Sciatic nerve (tissue), 2 donors: ENCODE results near the gene EGFLAM. TPM values are rescaled to one million over a fixed set of nuclear protein-coding genes. Genes with fewer than 3 reads are reported as not detected.

Experiments used
- ATAC-seq: fragments of 200-7000 bp; cut with Tn5 transposase; one replicate; pipeline ENCODE4 v1.9.1; 2020; ENCODE audit warnings: mild to moderate bottlenecking, moderate library complexity
- DNase-seq: peaks from one replicate; pipeline ENCODE4 v3.0.0-alpha.2; 2020; ENCODE audit warnings: low spot score
- intact Hi-C: fragments of 100-400 bp; cut with DNase I; formaldehyde crosslinking; loops from one replicate; pipeline ENCODE4 v1.14.2; 2022
- total RNA-seq: library from RNA; stranded (reverse); fragmentation: NEBNext Ultra II Directional; extraction: Animal tissue kit (Norgen Biotek cat#: 25700); gene quantifications from one replicate; pipeline ENCODE4 v1.2.1, GENCODE V29; 2021
- donor health status: DM: no; HTN: no; CAD: no.
- donor health status: DM: no; HTN: no; CAD: no.

Gene EGFLAM
- total RNA-seq, 1 donor from 2014 or later = 48.2 TPM

DNA sequence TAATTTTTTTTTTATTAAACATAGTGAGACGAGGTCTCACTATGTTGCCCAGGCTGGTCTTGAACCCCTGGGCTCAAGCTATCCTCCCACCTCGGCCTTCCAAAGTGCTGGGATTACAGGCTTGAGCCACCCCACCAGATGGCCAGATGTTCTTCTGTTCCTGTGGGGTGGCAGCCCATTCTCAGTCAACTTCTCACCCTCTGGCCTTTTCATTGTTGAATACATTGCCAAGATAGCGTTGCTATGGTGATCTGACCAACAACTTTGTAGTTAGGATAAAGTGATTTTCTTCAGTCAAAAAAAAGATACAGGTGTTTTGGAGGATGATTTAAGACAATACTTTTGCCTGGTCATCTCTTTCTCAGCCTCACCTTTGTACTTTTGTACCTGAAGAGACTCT, 109.1 kb downstream of the EGFLAM start:
- ATAC-seq (no peak), DNase-seq (no peak)
- intact Hi-C loops = no loop called here

DNA sequence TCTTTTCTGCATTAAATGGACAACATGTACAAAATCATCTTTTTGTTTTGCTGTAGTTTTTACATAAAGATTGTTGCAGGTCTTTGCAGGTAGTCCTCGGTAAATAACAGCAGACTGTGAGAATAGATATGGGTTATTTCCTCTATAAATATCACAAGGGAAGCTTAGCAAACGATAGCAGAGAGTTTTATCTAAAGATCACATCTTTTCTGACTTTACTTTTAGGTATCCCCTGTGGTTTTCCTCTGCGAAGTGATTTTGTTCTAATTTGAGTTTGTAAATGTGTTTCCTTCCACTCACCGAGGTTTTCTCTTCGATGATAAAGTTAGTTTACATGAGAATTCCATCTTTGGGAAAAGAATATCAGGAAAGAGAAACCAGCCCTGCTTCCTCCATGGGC, 109.6 kb downstream of the EGFLAM start:
- intact Hi-C loops = no loop called here
- ATAC-seq (no peak), DNase-seq (no peak)

GRCh38 chr5:38369692-38370091, 111.3 kb downstream of the EGFLAM start:
- intact Hi-C loops = no loop called here
- DNase-seq = no peak
- peak; percentile 50 for ATAC-seq

DNA sequence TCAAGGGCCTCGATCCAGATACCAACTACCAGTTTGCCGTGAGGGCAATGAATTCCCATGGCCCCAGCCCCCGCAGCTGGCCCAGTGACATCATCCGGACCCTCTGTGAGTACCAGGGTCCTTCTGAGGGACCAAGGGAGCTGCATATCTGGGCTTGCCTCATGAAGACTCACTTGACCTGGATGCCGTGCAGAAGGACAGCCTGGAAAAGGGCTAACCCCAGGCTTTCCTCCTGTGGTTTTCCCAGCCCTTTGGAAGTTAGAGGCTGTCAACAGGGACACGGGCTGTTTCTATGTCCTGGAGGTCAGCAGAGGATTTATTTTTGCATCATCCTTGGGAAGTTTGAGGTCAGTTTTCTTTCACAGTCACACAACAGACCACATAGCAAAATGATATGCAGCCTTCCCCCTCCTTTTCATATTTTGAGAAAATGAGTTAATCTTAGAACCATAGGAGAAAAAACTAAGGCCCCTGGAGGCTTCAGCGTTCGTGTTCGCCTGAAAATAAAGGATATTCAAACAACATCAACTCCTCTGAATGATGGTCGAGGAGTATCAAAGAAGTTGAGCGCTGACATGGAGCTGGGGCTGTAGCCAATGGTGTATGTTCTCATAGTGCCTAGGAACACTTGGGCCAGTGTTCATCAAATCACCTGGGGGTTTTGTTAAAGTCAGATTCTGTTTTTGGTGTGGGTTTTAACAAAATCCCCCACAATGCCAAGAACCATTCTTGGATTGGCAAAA, 112.2 kb downstream of the EGFLAM start:
- ATAC-seq (peak; percentile 76), DNase-seq (no peak)
- intact Hi-C loops = no loop called here

- DNase-seq = no peak
- ATAC-seq = no peak
- intact Hi-C loops = no loop called here
Measured at GRCh38 chr5:38371596-38371995, 113.2 kb downstream of the EGFLAM start.

GRCh38 chr5:38373743-38374142, 115.4 kb downstream of the EGFLAM start:
- DNase-seq (no peak), ATAC-seq (no peak)
- intact Hi-C loops = no loop called here

GRCh38 chr5:38375423-38375822, 117.1 kb downstream of the EGFLAM start:
- intact Hi-C loops = no loop called here
- ATAC-seq = no peak
- no peak for DNase-seq

- no peak for ATAC-seq
- intact Hi-C loops = no loop called here
- DNase-seq = no peak
Measured at GRCh38 chr5:38376404-38376803, 118.0 kb downstream of the EGFLAM start.

DNA sequence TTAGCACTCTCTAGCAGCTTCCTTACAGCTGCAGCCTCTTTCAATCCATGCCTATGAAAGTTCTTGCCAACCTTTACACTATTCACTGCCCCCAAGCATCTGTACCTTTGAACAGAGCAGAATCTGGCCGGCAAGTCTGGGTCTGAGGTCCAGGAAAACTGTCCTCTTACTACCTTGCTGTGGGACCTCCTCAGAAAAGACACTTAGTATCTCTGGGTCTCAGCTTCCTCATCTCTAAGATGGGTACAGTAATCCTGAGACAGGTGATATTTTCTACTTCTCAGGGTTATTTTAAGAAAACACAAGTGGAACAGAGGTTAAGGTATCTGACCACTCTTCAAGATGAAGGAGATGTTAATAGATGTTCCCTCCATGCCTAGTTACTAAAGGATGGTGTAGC, 120.2 kb downstream of the EGFLAM start:
- intact Hi-C loops = no loop called here
- DNase-seq (no peak), ATAC-seq (no peak)

DNA sequence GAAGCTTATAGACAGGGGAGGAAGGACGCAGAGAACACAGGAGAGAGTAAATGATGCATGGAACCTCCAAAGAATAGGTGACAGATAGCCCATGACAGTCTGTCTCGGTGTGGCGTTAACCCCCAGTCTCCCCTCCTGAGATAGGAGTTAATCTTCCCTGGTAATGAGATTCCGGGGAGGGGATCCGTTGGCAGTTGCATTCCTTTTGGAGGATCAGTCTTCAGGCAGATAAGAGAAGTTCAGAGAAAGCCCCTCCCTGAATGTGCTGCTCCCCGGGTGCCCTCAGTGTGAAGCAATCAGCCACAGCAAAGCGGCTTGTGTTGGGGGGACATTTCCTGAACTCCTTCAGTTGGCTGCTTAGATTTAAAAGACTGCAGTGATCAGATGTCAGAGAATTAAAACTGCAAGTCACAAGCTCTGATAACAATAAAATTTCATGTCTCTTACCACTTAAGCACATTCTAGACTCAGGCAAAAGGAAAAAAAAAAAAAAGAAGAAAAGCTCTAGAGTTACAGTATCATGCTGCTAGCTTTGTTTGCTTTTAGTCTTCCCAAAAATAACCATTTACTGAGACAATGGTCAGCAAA, 121.1 kb downstream of the EGFLAM start:
- DNase-seq = no peak
- no peak for ATAC-seq
- intact Hi-C loops = no loop called here

DNA sequence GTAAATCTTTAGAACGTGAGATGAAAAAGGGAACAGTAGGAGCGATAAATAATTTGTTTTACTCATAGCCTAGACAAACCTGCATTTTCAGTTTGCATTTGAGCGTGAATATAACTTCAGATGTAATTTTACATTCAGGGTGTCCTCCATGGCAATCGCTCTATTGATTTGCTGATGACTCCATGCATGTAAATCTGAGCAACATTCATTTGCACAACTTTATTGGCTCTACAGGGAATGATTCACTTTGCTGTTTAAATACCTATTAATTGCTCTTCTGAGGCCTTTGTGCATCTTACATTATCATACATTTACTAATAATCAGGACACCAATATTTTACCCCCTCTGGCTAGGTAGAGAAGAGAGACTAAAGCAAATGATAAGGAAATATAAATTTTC, 122.2 kb downstream of the EGFLAM start:
- ATAC-seq (no peak), DNase-seq (no peak)
- intact Hi-C loops = no loop called here

- no peak for ATAC-seq
- intact Hi-C loops = no loop called here
- DNase-seq = no peak
Measured at GRCh38 chr5:38381361-38381760, 123.0 kb downstream of the EGFLAM start.

- peak; percentile 94 for ATAC-seq
- intact Hi-C loops = no loop called here
- peak; percentile 71 for DNase-seq
Measured at GRCh38 chr5:38382898-38383297, 124.5 kb downstream of the EGFLAM start.

GRCh38 chr5:38383701-38384100, 125.3 kb downstream of the EGFLAM start:
- no peak for DNase-seq
- intact Hi-C loops = no loop called here
- no peak for ATAC-seq

- ATAC-seq (no peak), DNase-seq (no peak)
- intact Hi-C loops = no loop called here
Measured at GRCh38 chr5:38384396-38384795, 126.0 kb downstream of the EGFLAM start.

DNA sequence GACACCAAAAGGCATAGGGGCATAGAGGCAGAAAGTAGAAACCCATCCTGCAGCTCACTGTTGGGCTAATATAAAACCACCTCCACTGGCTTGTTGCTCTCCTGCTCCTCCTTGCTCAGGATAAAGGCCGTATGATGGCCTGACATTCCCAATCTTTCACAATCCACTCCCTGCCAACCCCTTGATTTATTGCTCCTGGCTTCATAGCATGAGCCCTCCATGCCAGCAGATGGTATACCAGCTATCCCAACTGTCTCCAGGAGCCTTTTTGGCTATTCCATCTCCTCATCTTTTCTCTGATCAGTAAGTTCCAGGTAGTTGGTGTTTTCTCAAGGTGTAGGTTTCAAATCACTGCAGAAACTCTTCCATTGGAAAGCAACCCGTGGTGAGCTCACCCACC, 128.8 kb downstream of the EGFLAM start:
- DNase-seq (no peak), ATAC-seq (no peak)
- intact Hi-C loops = no loop called here

DNA sequence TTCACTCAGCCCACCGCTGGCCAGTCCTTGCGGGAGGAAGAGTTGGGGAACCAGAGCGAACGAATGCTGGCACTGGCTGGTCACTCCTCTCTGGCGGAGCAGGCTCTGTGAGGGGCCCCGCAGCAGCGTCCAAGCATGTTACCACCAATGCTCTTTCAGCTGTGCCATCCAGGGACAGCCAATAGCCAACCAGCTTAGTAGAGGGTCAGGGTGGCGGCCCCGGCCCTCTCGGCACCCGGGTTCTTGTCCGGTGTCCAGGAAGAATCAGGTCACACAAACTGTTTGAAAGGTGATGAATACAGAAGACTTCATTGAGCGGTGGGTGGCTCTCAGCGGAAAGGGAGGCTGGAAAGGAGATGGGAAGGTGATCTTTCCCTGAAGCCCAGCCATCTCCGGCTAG, 135.3 kb downstream of the EGFLAM start:
- ATAC-seq (no peak), DNase-seq (no peak)
- intact Hi-C loops = no loop called here

DNA sequence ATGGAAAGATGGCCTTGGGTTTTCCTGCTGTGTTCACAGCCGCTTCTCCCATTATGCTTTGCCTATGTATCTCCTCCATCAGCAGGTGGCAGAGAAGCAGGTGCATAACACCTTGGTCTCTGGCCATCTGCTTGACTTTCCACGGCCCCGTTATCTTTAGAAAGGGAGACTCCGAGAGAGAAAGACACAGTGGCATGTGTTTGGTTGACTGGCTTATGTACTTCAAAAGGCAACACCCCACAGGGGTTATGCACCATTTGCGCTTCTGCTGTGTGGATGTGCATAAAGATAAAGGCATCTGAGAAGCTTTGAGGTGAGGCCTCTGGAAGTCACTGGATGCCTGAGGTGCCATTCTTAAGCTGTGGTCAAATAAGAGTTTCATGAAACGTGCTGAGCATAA, 138.4 kb downstream of the EGFLAM start:
- no peak for DNase-seq
- ATAC-seq = no peak
- intact Hi-C loops = no loop called here

- ATAC-seq (no peak), DNase-seq (no peak)
- intact Hi-C loops = no loop called here
Measured at GRCh38 chr5:38400365-38400764, 142.0 kb downstream of the EGFLAM start.

DNA sequence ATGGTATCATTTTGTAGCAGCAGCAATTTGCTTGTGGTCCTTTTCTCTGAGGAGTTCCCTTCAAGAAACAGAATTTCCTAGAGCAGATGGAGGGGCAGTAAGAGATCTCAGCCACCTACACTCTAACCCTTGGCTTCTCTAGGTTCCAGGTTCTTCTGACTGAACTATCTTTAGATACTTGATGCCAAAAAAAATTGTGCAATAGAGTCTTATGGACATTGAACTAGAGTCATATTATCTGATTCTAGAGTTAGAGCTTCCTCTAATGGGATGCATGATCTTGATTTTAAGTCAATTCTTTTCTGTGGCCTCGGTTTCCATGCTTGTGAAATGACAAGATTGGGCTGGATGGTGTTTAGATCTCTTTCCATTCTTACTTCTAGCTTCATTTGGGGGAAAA, 142.8 kb downstream of the EGFLAM start:
- DNase-seq (no peak), ATAC-seq (no peak)
- intact Hi-C loops = no loop called here

DNA sequence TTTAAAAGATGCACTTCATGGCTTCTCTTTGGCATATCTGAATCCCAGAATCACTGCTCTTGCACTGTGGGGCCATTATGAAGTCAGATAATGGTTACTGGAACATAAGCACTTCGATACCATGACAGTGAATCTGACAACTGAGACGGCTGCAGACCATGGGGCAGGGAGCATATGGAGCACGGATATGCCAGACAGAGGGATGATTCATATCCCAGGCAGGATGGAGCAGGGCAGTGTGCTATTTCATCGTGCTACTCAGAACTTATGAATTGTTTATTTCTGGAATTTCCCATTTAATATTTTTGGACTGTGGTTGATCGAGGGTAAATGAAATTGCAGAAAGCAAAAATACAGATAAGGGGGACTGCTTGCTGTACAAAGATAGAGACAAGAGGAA, 145.0 kb downstream of the EGFLAM start:
- ATAC-seq (no peak), DNase-seq (no peak)
- intact Hi-C loops = no loop called here
